ELR (cell line): ENCODE data around the gene OXSR1.
"Not testable (repeated sequence)": the region's sequence is repeated elsewhere in the genome, so short reads cannot be mapped to it uniquely, and the experiment has no call there.

Experiments used
- DNase-seq: peaks from one replicate; pipeline ENCODE4 v3.0.0-alpha.2; 2015; ENCODE audit warnings: low read depth

The OXSR1 gene

GRCh38 chr3:38270606-38271005 lies 105.3 kb downstream of the OXSR1 start:
- DNase-seq: no peak

GRCh38 chr3:38271553-38271952 lies 106.2 kb downstream of the OXSR1 start:
- no peak for DNase-seq

GRCh38 chr3:38274864-38275649 lies 109.7 kb downstream of the OXSR1 start:
- DNase-seq: no peak

GRCh38 chr3:38275658-38276057 lies 110.3 kb downstream of the OXSR1 start:
- DNase-seq: no peak

- no peak for DNase-seq
These were observed 111.0 kb downstream of the OXSR1 start for GRCh38 chr3:38276081-38276916.

GRCh38 chr3:38276917-38277630 lies 111.7 kb downstream of the OXSR1 start:
- DNase-seq: no peak

GRCh38 chr3:38278841-38279240 lies 113.5 kb downstream of the OXSR1 start:
- no peak for DNase-seq

GRCh38 chr3:38281895-38282686 lies 116.8 kb downstream of the OXSR1 start, which contains the start of gene SLC22A14:
Gene SLC22A14, plus strand, starts transcription at chr3:38282294. Its CDS starts 23,733 bp downstream, at chr3:38306027.
- DNase-seq: peak; percentile 9

- no peak for DNase-seq
These were observed 118.7 kb downstream of the OXSR1 start for GRCh38 chr3:38283810-38284755.

- no peak for DNase-seq
These were observed 119.4 kb downstream of the OXSR1 start for GRCh38 chr3:38284756-38285150.

GRCh38 chr3:38289286-38290217 lies 124.2 kb downstream of the OXSR1 start:
- not testable (repeated sequence) for DNase-seq

GRCh38 chr3:38297053-38297452 lies 131.7 kb downstream of the OXSR1 start:
- not testable (repeated sequence) for DNase-seq

- no peak for DNase-seq
These were observed 132.2 kb downstream of the OXSR1 start for GRCh38 chr3:38297537-38297936.

- DNase-seq: peak; percentile 45
These were observed 132.8 kb downstream of the OXSR1 start for GRCh38 chr3:38297947-38298711.
